HEK293 (cell line): ENCODE results near the gene DMRTA1.

ENCODE experiments used
- CTCF ChIA-PET: fragments of 350-600 bp; formaldehyde crosslinking; extraction: SDS; loops from one replicate; lab custom pipeline; 2021; ENCODE audit warnings: antibody characterized with exemption; lab: Yijun Ruan, JAX
- POLR2A ChIA-PET: fragments of 300-600 bp; formaldehyde crosslinking; extraction: SDS; loops from one replicate; lab custom pipeline; 2020; ENCODE audit warnings: antibody characterized with exemption, inconsistent platforms; lab: Yijun Ruan, JAX
- H3K27ac ChIP-seq: fragments of 200-500 bp; sonication (Bioruptor generic); 2 replicates; pipeline ENCODE4 v1.5.1; 2014; ENCODE audit warnings: low read depth, low read length, control low read depth, inconsistent platforms; ENCODE audit errors: extremely low read depth
- H3K36me3 ChIP-seq, 2 experiments: fragments of 200-500 bp in 1 of 2; sonication (Bioruptor generic) in 1 of 2; 1 replicate in 1 of 2; 2 replicates in 1 of 2; pipeline ENCODE4 v1.5.1; 2014 to 2017; ENCODE audit warnings: inconsistent platforms in 2 of 2, low read length in 2 of 2; ENCODE audit not compliant: control insufficient read depth in 2 of 2, insufficient read depth in 1 of 2
- H3K4me1 ChIP-seq: fragments of 200-500 bp; sonication (Bioruptor generic); 2 replicates; pipeline ENCODE4 v1.5.1; 2014; ENCODE audit warnings: mild to moderate bottlenecking, low read length, inconsistent platforms; ENCODE audit not compliant: control insufficient read depth, insufficient read depth
- H3K4me3 ChIP-seq: 2 replicates; pipeline ENCODE4 v1.5.1; 2011; ENCODE audit warnings: low read depth, mild to moderate bottlenecking, control low read depth, low read length, moderate library complexity
- H3K9me3 ChIP-seq: fragments of 200-500 bp; sonication (Bioruptor generic); 2 replicates; pipeline ENCODE4 v1.5.1; 2014; ENCODE audit warnings: low read depth, low read length, inconsistent platforms; ENCODE audit not compliant: control insufficient read depth, insufficient read depth
- IKZF3 ChIP-seq: fragments of 450-650 bp; IDR thresholded peaks from 2 replicates; pipeline ENCODE4 v1.5.0; 2018; ENCODE audit warnings: missing biosample characterization, mild to moderate bottlenecking, missing genetic modification characterization, moderate library complexity
- PRDM1 ChIP-seq: fragments of 450-650 bp; formaldehyde crosslinking; IDR thresholded peaks from 2 replicates; pipeline ENCODE4; 2016; ENCODE audit warnings: missing biosample characterization, missing genetic modification characterization
- REPIN1 ChIP-seq: fragments of 450-650 bp; formaldehyde crosslinking; IDR thresholded peaks from 2 replicates; pipeline ENCODE4 v1.5.1; 2017; ENCODE audit warnings: missing biosample characterization, missing genetic modification characterization, low read depth
- SP2 ChIP-seq: fragments of 450-650 bp; formaldehyde crosslinking; IDR thresholded peaks from 2 replicates; pipeline ENCODE4 v1.5.1; 2016; ENCODE audit warnings: missing biosample characterization, missing genetic modification characterization
- YY1 ChIP-seq: fragments of 450-650 bp; formaldehyde crosslinking; IDR thresholded peaks from 2 replicates; pipeline ENCODE4 v1.5.1; 2018; ENCODE audit warnings: missing biosample characterization, missing genetic modification characterization
- ZNF10 ChIP-seq: fragments of 450-650 bp; formaldehyde crosslinking; IDR thresholded peaks from 2 replicates; pipeline ENCODE4 v1.5.1; 2017; ENCODE audit warnings: missing biosample characterization, missing genetic modification characterization
- ZNF302 ChIP-seq: fragments of 450-650 bp; formaldehyde crosslinking; IDR thresholded peaks from 2 replicates; pipeline ENCODE4 v1.5.1; 2016; ENCODE audit warnings: missing biosample characterization, missing genetic modification characterization, low read depth
- ZNF560 ChIP-seq: fragments of 450-650 bp; formaldehyde crosslinking; IDR thresholded peaks from 2 replicates; pipeline ENCODE4 v1.5.1; 2017; ENCODE audit warnings: missing biosample characterization, missing genetic modification characterization, borderline replicate concordance
- ZNF610 ChIP-seq: fragments of 450-650 bp; formaldehyde crosslinking; IDR thresholded peaks from 2 replicates; pipeline ENCODE4 v1.5.1; 2016; ENCODE audit warnings: missing biosample characterization, missing genetic modification characterization, borderline replicate concordance
- ZNF654 ChIP-seq: fragments of 450-650 bp; formaldehyde crosslinking; IDR thresholded peaks from 2 replicates; pipeline ENCODE4 v1.5.1; 2016; ENCODE audit warnings: low read depth, missing biosample characterization, missing genetic modification characterization
- ZNF747 ChIP-seq: fragments of 450-650 bp; formaldehyde crosslinking; IDR thresholded peaks from 2 replicates; pipeline ENCODE4 v1.5.1; 2016; ENCODE audit warnings: missing biosample characterization, missing genetic modification characterization
- ZNF777 ChIP-seq: fragments of 450-650 bp; formaldehyde crosslinking; IDR thresholded peaks from 2 replicates; pipeline ENCODE4 v1.5.1; 2017; ENCODE audit warnings: missing biosample characterization, missing genetic modification characterization, borderline replicate concordance
- ZNF785 ChIP-seq: fragments of 450-650 bp; formaldehyde crosslinking; IDR thresholded peaks from 2 replicates; pipeline ENCODE4 v1.5.1; 2016; ENCODE audit warnings: missing biosample characterization, missing genetic modification characterization
- ZSCAN30 ChIP-seq: fragments of 450-650 bp; IDR thresholded peaks from 2 replicates; pipeline ENCODE4 v1.5.1; 2018; ENCODE audit warnings: missing biosample characterization, mild to moderate bottlenecking, missing genetic modification characterization, moderate library complexity
- TF ChIP-seq, protein P1 (sequence below): fragments of 450-650 bp; formaldehyde crosslinking; IDR thresholded peaks from 2 replicates; pipeline ENCODE4 v1.5.1; 2016; ENCODE audit warnings: missing biosample characterization, missing genetic modification characterization
- TF ChIP-seq, protein P2 (sequence below): fragments of 450-650 bp; formaldehyde crosslinking; IDR thresholded peaks from 2 replicates; pipeline ENCODE4 v1.5.1; 2016; ENCODE audit warnings: missing biosample characterization, missing genetic modification characterization
- TF ChIP-seq, protein P3 (sequence below): fragments of 450-650 bp; formaldehyde crosslinking; IDR thresholded peaks from 2 replicates; pipeline ENCODE4 v1.5.1; 2016; ENCODE audit warnings: missing biosample characterization, missing genetic modification characterization
- TF ChIP-seq, protein P4 (sequence below): fragments of 450-650 bp; formaldehyde crosslinking; IDR thresholded peaks from 2 replicates; pipeline ENCODE4 v1.5.1; 2017; ENCODE audit warnings: missing biosample characterization, missing genetic modification characterization

DMRTA1 gene

DNA sequence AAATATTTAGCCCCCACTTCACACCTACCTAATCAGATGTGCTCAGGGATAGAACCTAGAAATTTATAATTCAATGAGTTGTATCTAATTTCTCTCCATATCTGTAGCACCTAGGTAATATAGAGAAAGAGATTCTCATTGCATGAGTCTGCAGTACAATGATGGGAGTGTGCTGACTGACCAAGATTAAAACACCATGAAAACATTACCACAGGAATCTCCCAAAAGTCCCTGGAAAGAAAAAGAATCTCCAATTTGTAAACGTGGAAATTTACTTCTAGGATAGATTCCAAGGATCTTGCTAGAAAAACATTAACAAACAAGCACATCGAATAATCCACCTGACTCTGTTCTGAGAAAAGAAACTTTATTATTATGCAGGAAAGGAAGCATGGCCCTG lies 45.0 kb upstream of the DMRTA1 start (continued):
- TF ChIP-seq YY1, result no peak
- no peak for TF ChIP-seq REPIN1 (tag by site-specific recombination)
- TF ChIP-seq, protein P1, sequence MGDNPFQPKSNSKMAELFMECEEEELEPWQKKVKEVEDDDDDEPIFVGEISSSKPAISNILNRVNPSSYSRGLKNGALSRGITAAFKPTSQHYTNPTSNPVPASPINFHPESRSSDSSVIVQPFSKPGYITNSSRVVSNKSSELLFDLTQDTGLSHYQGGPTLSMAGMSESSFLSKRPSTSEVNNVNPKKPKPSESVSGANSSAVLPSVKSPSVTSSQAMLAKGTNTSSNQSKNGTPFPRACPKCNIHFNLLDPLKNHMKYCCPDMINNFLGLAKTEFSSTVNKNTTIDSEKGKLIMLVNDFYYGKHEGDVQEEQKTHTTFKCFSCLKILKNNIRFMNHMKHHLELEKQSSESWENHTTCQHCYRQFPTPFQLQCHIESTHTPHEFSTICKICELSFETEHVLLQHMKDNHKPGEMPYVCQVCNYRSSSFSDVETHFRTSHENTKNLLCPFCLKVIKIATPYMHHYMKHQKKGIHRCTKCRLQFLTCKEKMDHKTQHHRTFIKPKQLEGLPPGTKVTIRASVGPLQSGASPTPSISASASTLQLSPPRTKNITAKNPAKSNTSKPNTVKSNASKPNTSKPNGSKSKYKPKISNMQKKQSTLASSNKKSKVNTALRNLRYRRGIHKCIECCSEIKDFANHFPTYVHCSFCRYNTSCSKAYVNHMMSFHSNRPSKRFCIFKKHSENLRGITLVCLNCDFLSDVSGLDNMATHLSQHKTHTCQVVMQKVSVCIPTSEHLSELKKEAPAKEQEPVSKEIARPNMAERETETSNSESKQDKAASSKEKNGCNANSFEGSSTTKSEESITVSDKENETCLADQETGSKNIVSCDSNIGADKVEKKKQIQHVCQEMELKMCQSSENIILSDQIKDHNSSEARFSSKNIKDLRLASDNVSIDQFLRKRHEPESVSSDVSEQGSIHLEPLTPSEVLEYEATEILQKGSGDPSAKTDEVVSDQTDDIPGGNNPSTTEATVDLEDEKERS, result no peak
- TF ChIP-seq ZNF10, result no peak
- TF ChIP-seq ZNF654 (tag by site-specific recombination), result no peak
- TF ChIP-seq, all 188 proteins: peak for 0

DNA sequence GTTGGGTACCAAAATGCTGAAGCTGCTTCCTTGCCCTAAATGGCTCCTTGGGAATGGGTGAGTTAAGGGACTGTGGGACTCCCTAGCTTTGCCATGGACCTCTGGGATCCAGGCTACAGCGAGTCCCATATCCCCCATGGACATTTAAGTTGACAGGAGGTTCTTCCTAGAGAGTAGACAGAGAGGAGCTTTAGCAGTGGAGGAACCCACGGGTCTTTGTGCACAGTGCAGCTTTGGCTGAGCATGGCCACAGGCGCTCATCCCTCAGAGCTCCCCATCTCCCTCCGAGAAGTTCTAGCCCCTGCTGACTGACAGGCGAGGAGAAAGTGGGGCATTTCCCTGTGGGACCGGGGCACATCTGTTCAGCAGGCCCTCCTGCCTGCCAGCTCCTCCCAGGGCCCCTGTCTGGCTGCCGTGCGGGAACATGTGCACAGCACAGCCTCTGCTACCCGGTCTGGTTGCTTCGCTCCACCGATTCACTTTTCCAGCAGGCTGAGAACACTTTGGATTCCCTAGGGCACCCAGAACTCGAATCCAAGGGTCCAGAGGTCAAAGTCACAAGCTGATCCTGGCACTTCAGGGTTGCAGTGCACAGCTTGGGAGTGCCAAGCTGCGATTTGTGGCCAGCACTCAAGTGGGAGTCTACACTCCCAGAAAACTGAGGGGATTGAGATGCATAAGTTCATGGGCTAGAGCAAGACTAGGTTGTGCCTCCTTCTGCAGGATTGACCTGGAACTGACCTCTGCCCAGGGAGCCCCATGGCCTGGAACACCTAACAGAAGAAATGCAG lies 40.6 kb upstream of the DMRTA1 start:
- CTCF ChIA-PET, result interaction anchor here (0.6 kb wide), 1 partner anchor 47 kb away, joined by 3 read pairs; no protein-coding TSS in a partner anchor
- Histone ChIP-seq H3K27ac (no peak overlapping the region), H3K36me3 (no peaks in the 10 kb centered on the region)
- POLR2A ChIA-PET, result no interaction called here
- TF ChIP-seq ZNF610 (tag by site-specific recombination) (no peak), IKZF3 (no peak), ZNF747 (tag by site-specific recombination) (no peak), ZNF560 (tag by site-specific recombination) (no peak), SP2 (tag by site-specific recombination) (no peak), ZNF785 (no peak), ZNF777 (tag by site-specific recombination) (no peak), ZSCAN30 (no peak), PRDM1 (no peak), ZNF302 (no peak)
- TF ChIP-seq, protein P2, sequence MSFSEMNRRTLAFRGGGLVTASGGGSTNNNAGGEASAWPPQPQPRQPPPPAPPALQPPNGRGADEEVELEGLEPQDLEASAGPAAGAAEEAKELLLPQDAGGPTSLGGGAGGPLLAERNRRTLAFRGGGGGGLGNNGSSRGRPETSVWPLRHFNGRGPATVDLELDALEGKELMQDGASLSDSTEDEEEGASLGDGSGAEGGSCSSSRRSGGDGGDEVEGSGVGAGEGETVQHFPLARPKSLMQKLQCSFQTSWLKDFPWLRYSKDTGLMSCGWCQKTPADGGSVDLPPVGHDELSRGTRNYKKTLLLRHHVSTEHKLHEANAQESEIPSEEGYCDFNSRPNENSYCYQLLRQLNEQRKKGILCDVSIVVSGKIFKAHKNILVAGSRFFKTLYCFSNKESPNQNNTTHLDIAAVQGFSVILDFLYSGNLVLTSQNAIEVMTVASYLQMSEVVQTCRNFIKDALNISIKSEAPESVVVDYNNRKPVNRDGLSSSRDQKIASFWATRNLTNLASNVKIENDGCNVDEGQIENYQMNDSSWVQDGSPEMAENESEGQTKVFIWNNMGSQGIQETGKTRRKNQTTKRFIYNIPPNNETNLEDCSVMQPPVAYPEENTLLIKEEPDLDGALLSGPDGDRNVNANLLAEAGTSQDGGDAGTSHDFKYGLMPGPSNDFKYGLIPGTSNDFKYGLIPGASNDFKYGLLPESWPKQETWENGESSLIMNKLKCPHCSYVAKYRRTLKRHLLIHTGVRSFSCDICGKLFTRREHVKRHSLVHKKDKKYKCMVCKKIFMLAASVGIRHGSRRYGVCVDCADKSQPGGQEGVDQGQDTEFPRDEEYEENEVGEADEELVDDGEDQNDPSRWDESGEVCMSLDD (tag by site-specific recombination), result no peak
- TF ChIP-seq, protein P3, sequence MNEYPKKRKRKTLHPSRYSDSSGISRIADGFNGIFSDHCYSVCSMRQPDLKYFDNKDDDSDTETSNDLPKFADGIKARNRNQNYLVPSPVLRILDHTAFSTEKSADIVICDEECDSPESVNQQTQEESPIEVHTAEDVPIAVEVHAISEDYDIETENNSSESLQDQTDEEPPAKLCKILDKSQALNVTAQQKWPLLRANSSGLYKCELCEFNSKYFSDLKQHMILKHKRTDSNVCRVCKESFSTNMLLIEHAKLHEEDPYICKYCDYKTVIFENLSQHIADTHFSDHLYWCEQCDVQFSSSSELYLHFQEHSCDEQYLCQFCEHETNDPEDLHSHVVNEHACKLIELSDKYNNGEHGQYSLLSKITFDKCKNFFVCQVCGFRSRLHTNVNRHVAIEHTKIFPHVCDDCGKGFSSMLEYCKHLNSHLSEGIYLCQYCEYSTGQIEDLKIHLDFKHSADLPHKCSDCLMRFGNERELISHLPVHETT (tag by site-specific recombination), result no peak
- TF ChIP-seq, protein P4, sequence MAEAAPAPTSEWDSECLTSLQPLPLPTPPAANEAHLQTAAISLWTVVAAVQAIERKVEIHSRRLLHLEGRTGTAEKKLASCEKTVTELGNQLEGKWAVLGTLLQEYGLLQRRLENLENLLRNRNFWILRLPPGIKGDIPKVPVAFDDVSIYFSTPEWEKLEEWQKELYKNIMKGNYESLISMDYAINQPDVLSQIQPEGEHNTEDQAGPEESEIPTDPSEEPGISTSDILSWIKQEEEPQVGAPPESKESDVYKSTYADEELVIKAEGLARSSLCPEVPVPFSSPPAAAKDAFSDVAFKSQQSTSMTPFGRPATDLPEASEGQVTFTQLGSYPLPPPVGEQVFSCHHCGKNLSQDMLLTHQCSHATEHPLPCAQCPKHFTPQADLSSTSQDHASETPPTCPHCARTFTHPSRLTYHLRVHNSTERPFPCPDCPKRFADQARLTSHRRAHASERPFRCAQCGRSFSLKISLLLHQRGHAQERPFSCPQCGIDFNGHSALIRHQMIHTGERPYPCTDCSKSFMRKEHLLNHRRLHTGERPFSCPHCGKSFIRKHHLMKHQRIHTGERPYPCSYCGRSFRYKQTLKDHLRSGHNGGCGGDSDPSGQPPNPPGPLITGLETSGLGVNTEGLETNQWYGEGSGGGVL (tag by site-specific recombination), result no peak
- TF ChIP-seq, all 188 proteins: peak for 0
- H3K4me3 ChIP-seq, result no peak overlapping the region
- no peaks in the 10 kb centered on the region for H3K9me3 ChIP-seq
- H3K4me1 ChIP-seq, result no peaks in the 10 kb centered on the region
